WTC11 (cell line): ENCODE measurements around the gene WWOX. TPM values are rescaled to one million over a fixed set of nuclear protein-coding genes. Genes with fewer than 3 reads are reported as not detected.

Experiments used
- ATAC-seq: fragments of 200-7000 bp; cut with Tn5 transposase; 2 replicates; pipeline ENCODE4 v1.10.0; 2021; ENCODE audit warnings: mild to moderate bottlenecking, moderate library complexity
- CTCF ChIA-PET: fragments of 300-600 bp; sonication (Branson Sonifier 250); formaldehyde crosslinking; loops from one replicate; lab custom pipeline; 2021; ENCODE audit warnings: antibody characterized with exemption; lab: Charles Lee
- POLR2A ChIA-PET: fragments of 350-600 bp; sonication (Branson Sonifier 250); formaldehyde crosslinking; loops from one replicate; lab custom pipeline; 2021; ENCODE audit warnings: antibody characterized with exemption; lab: Charles Lee
- DNase-seq: peaks from one replicate; pipeline ENCODE4 v3.0.0; 2021; ENCODE audit warnings: low spot score
- H3K27ac Mint-ChIP-seq: 2 replicates; pipeline ENCODE4 v1.8.0; 2021; ENCODE audit warnings: mixed read lengths
- H3K27me3 Mint-ChIP-seq: 2 replicates; pipeline ENCODE4 v1.8.0; 2021; ENCODE audit warnings: low read depth, mild to moderate bottlenecking, moderate library complexity, mixed read lengths
- H3K36me3 Mint-ChIP-seq: 2 replicates; pipeline ENCODE4 v1.8.0; 2021; ENCODE audit warnings: mixed read lengths
- H3K4me1 Mint-ChIP-seq: 2 replicates; pipeline ENCODE4 v1.8.0; 2022; ENCODE audit warnings: mixed read lengths
- H3K4me3 Mint-ChIP-seq: 2 replicates; pipeline ENCODE4 v1.8.0; 2021; ENCODE audit warnings: mild to moderate bottlenecking, moderate library complexity, mixed read lengths
- H3K9me3 Mint-ChIP-seq: 2 replicates; pipeline ENCODE4 v1.8.0; 2021; ENCODE audit warnings: mixed read lengths
- CBFB ChIP-seq: sonication (generic); formaldehyde crosslinking; IDR thresholded peaks from 2 replicates; pipeline ENCODE4 v1.8.1; 2022; ENCODE audit warnings: mild to moderate bottlenecking, low read depth, missing genetic modification reagents
- CREM ChIP-seq: sonication (generic); formaldehyde crosslinking; IDR thresholded peaks from 2 replicates; pipeline ENCODE4 v1.8.1; 2022; ENCODE audit warnings: mild to moderate bottlenecking, missing genetic modification reagents, moderate library complexity
- GABPB1 ChIP-seq: sonication (generic); formaldehyde crosslinking; IDR thresholded peaks from 2 replicates; pipeline ENCODE4 v1.8.1; 2023; ENCODE audit warnings: mild to moderate bottlenecking, missing genetic modification reagents
- HMGA2 ChIP-seq: fragments of 250-450 bp; sonication (Bioruptor Pico); IDR thresholded peaks from 2 replicates; pipeline ENCODE4 v1.4.0; 2021; ENCODE audit warnings: mild to moderate bottlenecking, moderate library complexity
- JUN ChIP-seq: sonication (generic); formaldehyde crosslinking; IDR thresholded peaks from 2 replicates; pipeline ENCODE4 v1.8.0; 2023; ENCODE audit warnings: mild to moderate bottlenecking, missing genetic modification reagents
- NR1H2 ChIP-seq: sonication (generic); formaldehyde crosslinking; IDR thresholded peaks from 2 replicates; pipeline ENCODE4 v1.9.0; 2021; ENCODE audit warnings: mild to moderate bottlenecking, moderate library complexity, missing genetic modification reagents
- NR2C2 ChIP-seq: sonication (generic); formaldehyde crosslinking; IDR thresholded peaks from 2 replicates; pipeline ENCODE4 v1.8.0; 2022; ENCODE audit warnings: mild to moderate bottlenecking, missing genetic modification reagents
- RELA ChIP-seq: sonication (generic); formaldehyde crosslinking; IDR thresholded peaks from 2 replicates; pipeline ENCODE4 v1.8.1; 2022; ENCODE audit warnings: missing genetic modification reagents, mild to moderate bottlenecking, borderline replicate concordance
- RORB ChIP-seq: fragments of 250-450 bp; sonication (Bioruptor Pico); IDR thresholded peaks from 2 replicates; pipeline ENCODE4 v1.9.0; 2021; ENCODE audit warnings: mild to moderate bottlenecking
- SMAD4 ChIP-seq: sonication (generic); formaldehyde crosslinking; IDR thresholded peaks from 2 replicates; pipeline ENCODE4 v1.8.0; 2022; ENCODE audit warnings: mild to moderate bottlenecking, missing genetic modification reagents
- ZNF317 ChIP-seq: sonication (generic); formaldehyde crosslinking; IDR thresholded peaks from 2 replicates; pipeline ENCODE4 v1.8.1; 2023; ENCODE audit warnings: low read depth, mild to moderate bottlenecking, moderate library complexity, missing genetic modification reagents, borderline replicate concordance
- ZNF671 ChIP-seq: fragments of 250-450 bp; sonication (Bioruptor Pico); IDR thresholded peaks from 2 replicates; pipeline ENCODE4 v1.8.0; 2021; ENCODE audit warnings: mild to moderate bottlenecking
- total RNA-seq: library from RNA; stranded (reverse); gene quantifications from 3 replicates; pipeline ENCODE4 v1.2.3, GENCODE V29; 2021
- TF ChIP-seq, protein P1 (sequence below): sonication (generic); formaldehyde crosslinking; IDR thresholded peaks from 2 replicates; pipeline ENCODE4 v1.8.0; 2023; ENCODE audit warnings: missing genetic modification reagents, mild to moderate bottlenecking, borderline replicate concordance
- TF ChIP-seq, protein P2 (sequence below): fragments of 250-450 bp; sonication (Bioruptor Pico); IDR thresholded peaks from 2 replicates; pipeline ENCODE4 v1.8.0; 2021; ENCODE audit warnings: mild to moderate bottlenecking
- TF ChIP-seq, protein P3 (sequence below): sonication (generic); formaldehyde crosslinking; IDR thresholded peaks from 2 replicates; pipeline ENCODE4 v1.8.1; 2023; ENCODE audit warnings: mild to moderate bottlenecking, missing genetic modification reagents, borderline replicate concordance
- TF ChIP-seq, protein P4 (sequence below): sonication (generic); formaldehyde crosslinking; IDR thresholded peaks from 2 replicates; pipeline ENCODE4 v1.8.1; 2022; ENCODE audit warnings: low read depth, mild to moderate bottlenecking, moderate library complexity, missing genetic modification reagents, borderline replicate concordance
- TF ChIP-seq, protein P5 (sequence below): fragments of 250-450 bp; sonication (Bioruptor Pico); IDR thresholded peaks from 2 replicates; pipeline ENCODE4 v1.9.0; 2021; ENCODE audit warnings: mild to moderate bottlenecking
- TF ChIP-seq, protein P6 (sequence below): fragments of 250-450 bp; sonication (Bioruptor Pico); IDR thresholded peaks from 2 replicates; pipeline ENCODE4 v1.9.0; 2021; ENCODE audit warnings: mild to moderate bottlenecking
- TF ChIP-seq, protein P7 (sequence below): sonication (generic); formaldehyde crosslinking; IDR thresholded peaks from 2 replicates; pipeline ENCODE4 v1.8.1; 2022; ENCODE audit warnings: low read depth, missing genetic modification reagents, borderline replicate concordance

Gene WWOX
- total RNA-seq, 1 experiment from 2014 or later = 15.7 TPM

DNA sequence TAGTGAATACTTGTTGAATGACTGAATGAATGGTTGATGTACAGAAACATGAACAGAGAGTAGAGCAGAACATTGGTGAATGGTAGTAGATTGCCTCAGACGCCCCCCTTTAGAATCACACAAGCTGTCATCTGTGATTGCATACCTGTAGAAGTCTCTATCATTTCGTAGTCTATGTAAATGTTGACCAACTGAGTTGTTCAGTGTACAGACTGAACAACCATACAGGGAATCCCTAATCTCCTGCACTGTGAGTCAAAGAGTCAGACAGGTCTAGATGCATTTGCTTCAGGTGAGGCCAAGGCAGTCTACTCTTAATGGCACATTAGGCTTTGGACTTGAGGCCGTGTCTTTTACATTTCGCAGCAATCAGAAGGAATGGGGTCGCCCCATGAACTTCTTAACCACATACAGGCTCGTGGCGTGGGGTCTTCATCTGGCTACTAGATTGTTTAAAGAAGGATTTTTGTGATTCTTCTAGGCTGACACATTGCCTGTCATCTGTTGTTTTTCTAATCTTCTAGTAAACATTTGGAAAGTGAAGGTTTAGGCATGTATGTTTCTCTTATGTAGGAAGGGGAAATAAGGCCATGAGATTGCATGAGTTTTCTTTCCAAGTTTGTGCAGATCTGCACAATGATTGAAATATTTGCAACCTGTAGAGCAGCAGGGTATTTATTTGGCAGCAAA is 157.4 kb downstream of the WWOX start:
- no peak for ATAC-seq
- DNase-seq = no peak
- Mint-ChIP-seq H3K27ac (no peak overlapping the region), H3K4me1 (peaks cover 27% of the 10 kb centered on the region), H3K36me3 (no peaks in the 10 kb centered on the region), H3K27me3 (no peaks in the 10 kb centered on the region), H3K4me3 (no peak overlapping the region), H3K9me3 (no peaks in the 10 kb centered on the region)
- no peak for TF ChIP-seq ZNF671
- TF ChIP-seq, protein P1, sequence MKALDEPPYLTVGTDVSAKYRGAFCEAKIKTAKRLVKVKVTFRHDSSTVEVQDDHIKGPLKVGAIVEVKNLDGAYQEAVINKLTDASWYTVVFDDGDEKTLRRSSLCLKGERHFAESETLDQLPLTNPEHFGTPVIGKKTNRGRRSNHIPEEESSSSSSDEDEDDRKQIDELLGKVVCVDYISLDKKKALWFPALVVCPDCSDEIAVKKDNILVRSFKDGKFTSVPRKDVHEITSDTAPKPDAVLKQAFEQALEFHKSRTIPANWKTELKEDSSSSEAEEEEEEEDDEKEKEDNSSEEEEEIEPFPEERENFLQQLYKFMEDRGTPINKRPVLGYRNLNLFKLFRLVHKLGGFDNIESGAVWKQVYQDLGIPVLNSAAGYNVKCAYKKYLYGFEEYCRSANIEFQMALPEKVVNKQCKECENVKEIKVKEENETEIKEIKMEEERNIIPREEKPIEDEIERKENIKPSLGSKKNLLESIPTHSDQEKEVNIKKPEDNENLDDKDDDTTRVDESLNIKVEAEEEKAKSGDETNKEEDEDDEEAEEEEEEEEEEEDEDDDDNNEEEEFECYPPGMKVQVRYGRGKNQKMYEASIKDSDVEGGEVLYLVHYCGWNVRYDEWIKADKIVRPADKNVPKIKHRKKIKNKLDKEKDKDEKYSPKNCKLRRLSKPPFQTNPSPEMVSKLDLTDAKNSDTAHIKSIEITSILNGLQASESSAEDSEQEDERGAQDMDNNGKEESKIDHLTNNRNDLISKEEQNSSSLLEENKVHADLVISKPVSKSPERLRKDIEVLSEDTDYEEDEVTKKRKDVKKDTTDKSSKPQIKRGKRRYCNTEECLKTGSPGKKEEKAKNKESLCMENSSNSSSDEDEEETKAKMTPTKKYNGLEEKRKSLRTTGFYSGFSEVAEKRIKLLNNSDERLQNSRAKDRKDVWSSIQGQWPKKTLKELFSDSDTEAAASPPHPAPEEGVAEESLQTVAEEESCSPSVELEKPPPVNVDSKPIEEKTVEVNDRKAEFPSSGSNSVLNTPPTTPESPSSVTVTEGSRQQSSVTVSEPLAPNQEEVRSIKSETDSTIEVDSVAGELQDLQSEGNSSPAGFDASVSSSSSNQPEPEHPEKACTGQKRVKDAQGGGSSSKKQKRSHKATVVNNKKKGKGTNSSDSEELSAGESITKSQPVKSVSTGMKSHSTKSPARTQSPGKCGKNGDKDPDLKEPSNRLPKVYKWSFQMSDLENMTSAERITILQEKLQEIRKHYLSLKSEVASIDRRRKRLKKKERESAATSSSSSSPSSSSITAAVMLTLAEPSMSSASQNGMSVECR (CRISPR knock-in tag) = no peak
- no peak for TF ChIP-seq GABPB1 (CRISPR knock-in tag)
- TF ChIP-seq, protein P2, sequence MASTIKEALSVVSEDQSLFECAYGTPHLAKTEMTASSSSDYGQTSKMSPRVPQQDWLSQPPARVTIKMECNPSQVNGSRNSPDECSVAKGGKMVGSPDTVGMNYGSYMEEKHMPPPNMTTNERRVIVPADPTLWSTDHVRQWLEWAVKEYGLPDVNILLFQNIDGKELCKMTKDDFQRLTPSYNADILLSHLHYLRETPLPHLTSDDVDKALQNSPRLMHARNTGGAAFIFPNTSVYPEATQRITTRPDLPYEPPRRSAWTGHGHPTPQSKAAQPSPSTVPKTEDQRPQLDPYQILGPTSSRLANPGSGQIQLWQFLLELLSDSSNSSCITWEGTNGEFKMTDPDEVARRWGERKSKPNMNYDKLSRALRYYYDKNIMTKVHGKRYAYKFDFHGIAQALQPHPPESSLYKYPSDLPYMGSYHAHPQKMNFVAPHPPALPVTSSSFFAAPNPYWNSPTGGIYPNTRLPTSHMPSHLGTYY (CRISPR knock-in tag) = no peak
- no peak for TF ChIP-seq RORB (CRISPR knock-in tag)
- no peak for TF ChIP-seq CBFB (CRISPR knock-in tag)
- TF ChIP-seq JUN = no peak
- TF ChIP-seq RELA (CRISPR knock-in tag) = no peak
- TF ChIP-seq, protein P3, sequence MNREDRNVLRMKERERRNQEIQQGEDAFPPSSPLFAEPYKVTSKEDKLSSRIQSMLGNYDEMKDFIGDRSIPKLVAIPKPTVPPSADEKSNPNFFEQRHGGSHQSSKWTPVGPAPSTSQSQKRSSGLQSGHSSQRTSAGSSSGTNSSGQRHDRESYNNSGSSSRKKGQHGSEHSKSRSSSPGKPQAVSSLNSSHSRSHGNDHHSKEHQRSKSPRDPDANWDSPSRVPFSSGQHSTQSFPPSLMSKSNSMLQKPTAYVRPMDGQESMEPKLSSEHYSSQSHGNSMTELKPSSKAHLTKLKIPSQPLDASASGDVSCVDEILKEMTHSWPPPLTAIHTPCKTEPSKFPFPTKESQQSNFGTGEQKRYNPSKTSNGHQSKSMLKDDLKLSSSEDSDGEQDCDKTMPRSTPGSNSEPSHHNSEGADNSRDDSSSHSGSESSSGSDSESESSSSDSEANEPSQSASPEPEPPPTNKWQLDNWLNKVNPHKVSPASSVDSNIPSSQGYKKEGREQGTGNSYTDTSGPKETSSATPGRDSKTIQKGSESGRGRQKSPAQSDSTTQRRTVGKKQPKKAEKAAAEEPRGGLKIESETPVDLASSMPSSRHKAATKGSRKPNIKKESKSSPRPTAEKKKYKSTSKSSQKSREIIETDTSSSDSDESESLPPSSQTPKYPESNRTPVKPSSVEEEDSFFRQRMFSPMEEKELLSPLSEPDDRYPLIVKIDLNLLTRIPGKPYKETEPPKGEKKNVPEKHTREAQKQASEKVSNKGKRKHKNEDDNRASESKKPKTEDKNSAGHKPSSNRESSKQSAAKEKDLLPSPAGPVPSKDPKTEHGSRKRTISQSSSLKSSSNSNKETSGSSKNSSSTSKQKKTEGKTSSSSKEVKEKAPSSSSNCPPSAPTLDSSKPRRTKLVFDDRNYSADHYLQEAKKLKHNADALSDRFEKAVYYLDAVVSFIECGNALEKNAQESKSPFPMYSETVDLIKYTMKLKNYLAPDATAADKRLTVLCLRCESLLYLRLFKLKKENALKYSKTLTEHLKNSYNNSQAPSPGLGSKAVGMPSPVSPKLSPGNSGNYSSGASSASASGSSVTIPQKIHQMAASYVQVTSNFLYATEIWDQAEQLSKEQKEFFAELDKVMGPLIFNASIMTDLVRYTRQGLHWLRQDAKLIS (CRISPR knock-in tag) = no peak
- no peak for TF ChIP-seq NR1H2 (CRISPR knock-in tag)
- TF ChIP-seq SMAD4 (CRISPR knock-in tag) = no peak
- TF ChIP-seq, protein P4, sequence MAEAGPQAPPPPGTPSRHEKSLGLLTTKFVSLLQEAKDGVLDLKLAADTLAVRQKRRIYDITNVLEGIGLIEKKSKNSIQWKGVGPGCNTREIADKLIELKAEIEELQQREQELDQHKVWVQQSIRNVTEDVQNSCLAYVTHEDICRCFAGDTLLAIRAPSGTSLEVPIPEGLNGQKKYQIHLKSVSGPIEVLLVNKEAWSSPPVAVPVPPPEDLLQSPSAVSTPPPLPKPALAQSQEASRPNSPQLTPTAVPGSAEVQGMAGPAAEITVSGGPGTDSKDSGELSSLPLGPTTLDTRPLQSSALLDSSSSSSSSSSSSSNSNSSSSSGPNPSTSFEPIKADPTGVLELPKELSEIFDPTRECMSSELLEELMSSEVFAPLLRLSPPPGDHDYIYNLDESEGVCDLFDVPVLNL (CRISPR knock-in tag) = no peak
- TF ChIP-seq ZNF317 (CRISPR knock-in tag) = no peak
- TF ChIP-seq, protein P5, sequence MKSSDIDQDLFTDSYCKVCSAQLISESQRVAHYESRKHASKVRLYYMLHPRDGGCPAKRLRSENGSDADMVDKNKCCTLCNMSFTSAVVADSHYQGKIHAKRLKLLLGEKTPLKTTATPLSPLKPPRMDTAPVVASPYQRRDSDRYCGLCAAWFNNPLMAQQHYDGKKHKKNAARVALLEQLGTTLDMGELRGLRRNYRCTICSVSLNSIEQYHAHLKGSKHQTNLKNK (CRISPR knock-in tag) = no peak
- no peak for TF ChIP-seq HMGA2
- no peak for TF ChIP-seq NR2C2 (CRISPR knock-in tag)
- TF ChIP-seq, protein P6, sequence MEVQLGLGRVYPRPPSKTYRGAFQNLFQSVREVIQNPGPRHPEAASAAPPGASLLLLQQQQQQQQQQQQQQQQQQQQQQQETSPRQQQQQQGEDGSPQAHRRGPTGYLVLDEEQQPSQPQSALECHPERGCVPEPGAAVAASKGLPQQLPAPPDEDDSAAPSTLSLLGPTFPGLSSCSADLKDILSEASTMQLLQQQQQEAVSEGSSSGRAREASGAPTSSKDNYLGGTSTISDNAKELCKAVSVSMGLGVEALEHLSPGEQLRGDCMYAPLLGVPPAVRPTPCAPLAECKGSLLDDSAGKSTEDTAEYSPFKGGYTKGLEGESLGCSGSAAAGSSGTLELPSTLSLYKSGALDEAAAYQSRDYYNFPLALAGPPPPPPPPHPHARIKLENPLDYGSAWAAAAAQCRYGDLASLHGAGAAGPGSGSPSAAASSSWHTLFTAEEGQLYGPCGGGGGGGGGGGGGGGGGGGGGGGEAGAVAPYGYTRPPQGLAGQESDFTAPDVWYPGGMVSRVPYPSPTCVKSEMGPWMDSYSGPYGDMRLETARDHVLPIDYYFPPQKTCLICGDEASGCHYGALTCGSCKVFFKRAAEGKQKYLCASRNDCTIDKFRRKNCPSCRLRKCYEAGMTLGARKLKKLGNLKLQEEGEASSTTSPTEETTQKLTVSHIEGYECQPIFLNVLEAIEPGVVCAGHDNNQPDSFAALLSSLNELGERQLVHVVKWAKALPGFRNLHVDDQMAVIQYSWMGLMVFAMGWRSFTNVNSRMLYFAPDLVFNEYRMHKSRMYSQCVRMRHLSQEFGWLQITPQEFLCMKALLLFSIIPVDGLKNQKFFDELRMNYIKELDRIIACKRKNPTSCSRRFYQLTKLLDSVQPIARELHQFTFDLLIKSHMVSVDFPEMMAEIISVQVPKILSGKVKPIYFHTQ (CRISPR knock-in tag) = no peak
- TF ChIP-seq, protein P7, sequence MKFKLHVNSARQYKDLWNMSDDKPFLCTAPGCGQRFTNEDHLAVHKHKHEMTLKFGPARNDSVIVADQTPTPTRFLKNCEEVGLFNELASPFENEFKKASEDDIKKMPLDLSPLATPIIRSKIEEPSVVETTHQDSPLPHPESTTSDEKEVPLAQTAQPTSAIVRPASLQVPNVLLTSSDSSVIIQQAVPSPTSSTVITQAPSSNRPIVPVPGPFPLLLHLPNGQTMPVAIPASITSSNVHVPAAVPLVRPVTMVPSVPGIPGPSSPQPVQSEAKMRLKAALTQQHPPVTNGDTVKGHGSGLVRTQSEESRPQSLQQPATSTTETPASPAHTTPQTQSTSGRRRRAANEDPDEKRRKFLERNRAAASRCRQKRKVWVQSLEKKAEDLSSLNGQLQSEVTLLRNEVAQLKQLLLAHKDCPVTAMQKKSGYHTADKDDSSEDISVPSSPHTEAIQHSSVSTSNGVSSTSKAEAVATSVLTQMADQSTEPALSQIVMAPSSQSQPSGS (CRISPR knock-in tag) = no peak
- TF ChIP-seq CREM (CRISPR knock-in tag) = no peak
- POLR2A ChIA-PET = no interaction called here
- CTCF ChIA-PET = no interaction called here
